Sigmoid colon (tissue), 4 donors: Measurements from ENCODE around the gene PAFAH2.

Experiments
- CTCF ChIP-seq, 4 experiments: fragments of 450-650 bp in 3 of 4; fragments of 200-600 bp in 1 of 4; IDR thresholded peaks; one replicate each; pipeline ENCODE4 v1.5.1; 2016 to 2019; ENCODE audit warnings: antibody characterized with exemption in 4 of 4, mild to moderate bottlenecking in 3 of 4, moderate library complexity in 2 of 4
- EP300 ChIP-seq, 4 donors: sonication (generic); formaldehyde crosslinking; IDR thresholded peaks; one replicate each; pipeline ENCODE4 v1.6.1; 2017; ENCODE audit warnings: antibody characterized with exemption in 4 of 4
- POLR2A ChIP-seq, 2 donors: fragments of 450-650 bp; IDR thresholded peaks; one replicate each; pipeline ENCODE4 v1.6.1; 2016; ENCODE audit warnings: antibody characterized with exemption in 2 of 2, mild to moderate bottlenecking in 2 of 2, moderate library complexity in 2 of 2
- POLR2AphosphoS5 ChIP-seq, 4 donors: sonication (generic); formaldehyde crosslinking; IDR thresholded peaks; one replicate each; pipeline ENCODE4 v1.6.1; 2017; ENCODE audit warnings: antibody characterized with exemption in 4 of 4

GRCh38 chr1:26031611-26032220 is 33.9 kb upstream of the PAFAH2 start:
- TF ChIP-seq CTCF (IDR thresholded peaks at IDR 0.05) (no peak), POLR2A (IDR thresholded peaks at IDR 0.05) (no peak), POLR2AphosphoS5 (IDR thresholded peaks at IDR 0.05) (no peak), EP300 (IDR thresholded peaks at IDR 0.05) (no peak)
